HFFc6 (cell line): ENCODE data around the gene CALHM5. TPM values are rescaled to one million over a fixed set of nuclear protein-coding genes. Genes with fewer than 3 reads are reported as not detected.

Experiments used
- DNase-seq: peaks from one replicate; pipeline ENCODE4 v3.0.0-alpha.2; 2018
- H3K27ac Mint-ChIP-seq: 2 replicates; pipeline ENCODE4 v1.8.0; 2020; ENCODE audit warnings: mild to moderate bottlenecking, mixed read lengths
- H3K27me3 Mint-ChIP-seq: 2 replicates; pipeline ENCODE4 v1.8.0; 2021; ENCODE audit warnings: mild to moderate bottlenecking, moderate library complexity, mixed read lengths; ENCODE audit not compliant: insufficient read depth
- H3K36me3 Mint-ChIP-seq: 2 replicates; pipeline ENCODE4 v1.8.0; 2021; ENCODE audit warnings: low read depth, mixed read lengths
- H3K4me1 Mint-ChIP-seq: 2 replicates; pipeline ENCODE4 v1.8.0; 2020; ENCODE audit warnings: low read depth, mixed read lengths
- H3K4me3 Mint-ChIP-seq: 2 replicates; pipeline ENCODE4 v1.8.0; 2020; ENCODE audit warnings: mild to moderate bottlenecking, moderate library complexity, mixed read lengths
- H3K9me3 Mint-ChIP-seq: 2 replicates; pipeline ENCODE4 v1.8.0; 2020; ENCODE audit warnings: mild to moderate bottlenecking, mixed read lengths
- CTCF ChIP-seq: fragments of 200-600 bp; sonication (generic); IDR thresholded peaks from 2 replicates; pipeline ENCODE4 v1.5.0; 2021; ENCODE audit warnings: antibody characterized with exemption, mild to moderate bottlenecking
- total RNA-seq, 6 experiments: library from RNA; stranded (reverse); fragmentation: NEBNext Ultra II Directional; extraction: Animal tissue kit (Norgen Biotek cat#: 25700); gene quantifications; 2 replicates in 1 of 6; 3 replicates in 5 of 6; pipeline ENCODE4 v1.2.3, GENCODE V29; 2021

The CALHM5 gene
- total RNA-seq, 6 experiments from 2014 or later, result 1.9 to 5.6 (median 4.5) TPM

GRCh38 chr6:116518621-116519368 lies 7.4 kb downstream of the CALHM5 start:
- H3K27ac Mint-ChIP-seq, result no peak overlapping the region
- peaks cover 14% of the 10 kb centered on the region for H3K4me1 Mint-ChIP-seq
- no peak for TF ChIP-seq CTCF
- peaks cover 14% of the 10 kb centered on the region; the same call in 1 of the 2 replicates for H3K36me3 Mint-ChIP-seq
- no peaks in the 10 kb centered on the region for H3K9me3 Mint-ChIP-seq
- no peak overlapping the region for H3K4me3 Mint-ChIP-seq
- H3K27me3 Mint-ChIP-seq, result no peaks in the 10 kb centered on the region; the same call in 1 of the 2 replicates
- no peak for DNase-seq

GRCh38 chr6:116522896-116523295 lies 11.5 kb downstream of the CALHM5 start:
- Mint-ChIP-seq H3K4me1 (peaks cover 7% of the 10 kb centered on the region), H3K27ac (no peak overlapping the region), H3K4me3 (no peak overlapping the region), H3K27me3 (no peaks in the 10 kb centered on the region), H3K36me3 (peaks cover 5% of the 10 kb centered on the region; the same call in 1 of the 2 replicates), H3K9me3 (no peaks in the 10 kb centered on the region)
- no peak for TF ChIP-seq CTCF
- no peak for DNase-seq

GRCh38 chr6:116524236-116524635 lies 12.8 kb downstream of the CALHM5 start:
- Mint-ChIP-seq H3K9me3 (no peaks in the 10 kb centered on the region), H3K36me3 (no peaks in the 10 kb centered on the region), H3K4me3 (no peak overlapping the region), H3K27me3 (no peaks in the 10 kb centered on the region), H3K4me1 (peaks cover 20% of the 10 kb centered on the region), H3K27ac (no peak overlapping the region)
- DNase-seq, result no peak
- TF ChIP-seq CTCF, result no peak

GRCh38 chr6:116528133-116528532 lies 16.7 kb downstream of the CALHM5 start:
- no peaks in the 10 kb centered on the region for H3K27me3 Mint-ChIP-seq
- H3K4me1 Mint-ChIP-seq, result peaks cover 42% of the 10 kb centered on the region
- DNase-seq, result no peak
- H3K4me3 Mint-ChIP-seq, result no peak overlapping the region
- H3K36me3 Mint-ChIP-seq, result no peaks in the 10 kb centered on the region
- no peaks in the 10 kb centered on the region for H3K9me3 Mint-ChIP-seq
- no peak for TF ChIP-seq CTCF
- H3K27ac Mint-ChIP-seq, result no peak overlapping the region; the same call in 1 of the 2 replicates

- DNase-seq, result peak; percentile 14
- Mint-ChIP-seq H3K9me3 (no peaks in the 10 kb centered on the region), H3K36me3 (no peaks in the 10 kb centered on the region), H3K4me3 (peak overlapping the region; percentile 64), H3K4me1 (peaks cover 46% of the 10 kb centered on the region), H3K27me3 (no peaks in the 10 kb centered on the region), H3K27ac (peak overlapping the region; percentile 40; the same call in 1 of the 2 replicates)
- no peak for TF ChIP-seq CTCF
Observed at GRCh38 chr6:116528780-116529179, 17.3 kb downstream of the CALHM5 start.
